ENCODE data around the gene RHBDD2. TPM values are rescaled to one million over a fixed set of nuclear protein-coding genes. Genes with fewer than 3 reads are reported as not detected.
"Not testable (repeated sequence)": the region's sequence is repeated elsewhere in the genome, so short reads cannot be mapped to it uniquely, and the experiment has no call there.

RHBDD2 gene
- total RNA-seq, 1 donor, result 28.7 TPM

- no peak for TF ChIP-seq CTCF (IDR thresholded peaks at IDR 0.05; ENCODE audit: insufficient read depth, low read length)
- DNase-seq (ENCODE audit: low read depth), result no peak
- H3K4me3 ChIP-seq (ENCODE audit: low read depth, low read length), result no peak overlapping the region
These were observed 11.5 kb upstream of the RHBDD2 start for GRCh38 chr7:75867390-75867717.

GRCh38 chr7:75868153-75868552, 10.7 kb upstream of the RHBDD2 start:
- TF ChIP-seq CTCF (IDR thresholded peaks at IDR 0.05; ENCODE audit: insufficient read depth, low read length), result no peak
- H3K4me3 ChIP-seq (ENCODE audit: low read depth, low read length), result no peak overlapping the region
- DNase-seq (ENCODE audit: low read depth), result no peak

- H3K4me3 ChIP-seq (ENCODE audit: low read depth, low read length), result no peak overlapping the region
- DNase-seq (ENCODE audit: low read depth), result peak; percentile 24
- no peak for TF ChIP-seq CTCF (IDR thresholded peaks at IDR 0.05; ENCODE audit: insufficient read depth, low read length)
These were observed 9.0 kb upstream of the RHBDD2 start for GRCh38 chr7:75869776-75870379.

- no peak overlapping the region for H3K4me3 ChIP-seq (ENCODE audit: low read depth, low read length)
- TF ChIP-seq CTCF (IDR thresholded peaks at IDR 0.05; ENCODE audit: insufficient read depth, low read length), result no peak
- no peak for DNase-seq (ENCODE audit: low read depth)
These were observed 8.2 kb upstream of the RHBDD2 start for GRCh38 chr7:75870557-75871161.

GRCh38 chr7:75872073-75872782, 6.6 kb upstream of the RHBDD2 start:
- no peak for TF ChIP-seq CTCF (IDR thresholded peaks at IDR 0.05; ENCODE audit: insufficient read depth, low read length)
- DNase-seq (ENCODE audit: low read depth), result peak; percentile 11
- H3K4me3 ChIP-seq (ENCODE audit: low read depth, low read length), result no peak overlapping the region

- DNase-seq (ENCODE audit: low read depth); H3K4me3 ChIP-seq (ENCODE audit: low read depth, low read length): not testable (repeated sequence)
These were observed 4.7 kb upstream of the RHBDD2 start for GRCh38 chr7:75874180-75874579.

All from fibroblast of the aortic adventitia (primary cell).